PC-3 (cell line): Measurements from ENCODE around the gene PRXL2A.

Source experiments
- EZH2phosphoT487 ChIP-seq: fragments of 300-600 bp; sonication (generic); IDR thresholded peaks from 2 replicates; pipeline ENCODE4 v1.6.1; 2018; ENCODE audit warnings: mild to moderate bottlenecking, antibody characterized with exemption, low read length, borderline replicate concordance
- TF ChIP-seq, protein P1 (sequence below): fragments of 300-600 bp; sonication (generic); conservative IDR thresholded peaks from 2 replicates; pipeline ENCODE4 v1.5.1; 2017; ENCODE audit warnings: antibody characterized with exemption, low read depth, mild to moderate bottlenecking, low read length

- TF ChIP-seq EZH2phosphoT487 = no peak
- TF ChIP-seq, protein P1, sequence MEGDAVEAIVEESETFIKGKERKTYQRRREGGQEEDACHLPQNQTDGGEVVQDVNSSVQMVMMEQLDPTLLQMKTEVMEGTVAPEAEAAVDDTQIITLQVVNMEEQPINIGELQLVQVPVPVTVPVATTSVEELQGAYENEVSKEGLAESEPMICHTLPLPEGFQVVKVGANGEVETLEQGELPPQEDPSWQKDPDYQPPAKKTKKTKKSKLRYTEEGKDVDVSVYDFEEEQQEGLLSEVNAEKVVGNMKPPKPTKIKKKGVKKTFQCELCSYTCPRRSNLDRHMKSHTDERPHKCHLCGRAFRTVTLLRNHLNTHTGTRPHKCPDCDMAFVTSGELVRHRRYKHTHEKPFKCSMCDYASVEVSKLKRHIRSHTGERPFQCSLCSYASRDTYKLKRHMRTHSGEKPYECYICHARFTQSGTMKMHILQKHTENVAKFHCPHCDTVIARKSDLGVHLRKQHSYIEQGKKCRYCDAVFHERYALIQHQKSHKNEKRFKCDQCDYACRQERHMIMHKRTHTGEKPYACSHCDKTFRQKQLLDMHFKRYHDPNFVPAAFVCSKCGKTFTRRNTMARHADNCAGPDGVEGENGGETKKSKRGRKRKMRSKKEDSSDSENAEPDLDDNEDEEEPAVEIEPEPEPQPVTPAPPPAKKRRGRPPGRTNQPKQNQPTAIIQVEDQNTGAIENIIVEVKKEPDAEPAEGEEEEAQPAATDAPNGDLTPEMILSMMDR = no peak
Observed at GRCh38 chr10:80463868-80464267, 55.5 kb downstream of the PRXL2A start.
